ENCODE results near the gene EPAS1.
A peak's percentile ranks its signal among the peaks of the same experiment; 100 is the strongest.

DNA sequence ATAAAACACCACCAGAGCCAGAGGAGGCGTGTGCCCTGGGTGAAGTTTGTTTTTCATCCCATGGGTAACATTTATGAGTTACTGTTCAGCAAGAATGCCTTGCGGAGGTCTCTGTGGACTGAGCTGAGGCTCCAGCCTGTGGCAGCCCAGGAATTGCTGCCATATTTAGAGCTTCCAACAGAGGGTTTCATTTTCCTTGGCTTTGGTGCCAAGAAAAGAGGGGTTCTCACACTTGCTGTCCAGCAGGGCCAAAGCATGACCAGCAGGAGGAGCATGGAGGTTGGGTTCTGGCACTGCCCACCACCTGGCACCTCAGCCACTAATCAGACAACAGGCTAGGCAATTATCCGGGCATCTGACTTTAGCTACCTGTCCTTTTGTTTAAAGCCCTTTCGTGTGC, 36.7 kb downstream of the EPAS1 start:
- TF ChIP-seq EP300 (IDR thresholded peaks at IDR 0.05; ENCODE audit: borderline replicate concordance in 1 of 2, low read depth in 2 of 2, low read length in 2 of 2) = no peak
- no peak for TF ChIP-seq TCF12 (IDR thresholded peaks at IDR 0.05; ENCODE audit: low read depth, low read length)
- peak; percentile 50 to 58 (median 55) for TF ChIP-seq CTCF (IDR thresholded peaks at IDR 0.05; ENCODE audit: control extremely low read depth in 1 of 3, insufficient read depth in 1 of 3, low read depth in 1 of 3, low read length in 3 of 3)
- TF ChIP-seq ASH2L (IDR thresholded peaks at IDR 0.05; ENCODE audit: low read length) = no peak
- TF ChIP-seq, protein P1, sequence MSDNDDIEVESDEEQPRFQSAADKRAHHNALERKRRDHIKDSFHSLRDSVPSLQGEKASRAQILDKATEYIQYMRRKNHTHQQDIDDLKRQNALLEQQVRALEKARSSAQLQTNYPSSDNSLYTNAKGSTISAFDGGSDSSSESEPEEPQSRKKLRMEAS (IDR thresholded peaks at IDR 0.05) = 0 out of 2 replicates have a peak, but pooled peaks have one; percentile 20
- no peak for TF ChIP-seq TAF1 (IDR thresholded peaks at IDR 0.05; ENCODE audit: low read depth, low read length)
- no peak for TF ChIP-seq MAFK (IDR thresholded peaks at IDR 0.05; ENCODE audit: low read depth, low read length)
- TF ChIP-seq NANOG (IDR thresholded peaks at IDR 0.05; ENCODE audit: insufficient read depth, low read depth, low read length, poor library complexity, severe bottlenecking) = no peak
